WTC11 (cell line): ENCODE data around the gene TBC1D17. TPM values are rescaled to one million over a fixed set of nuclear protein-coding genes. Genes with fewer than 3 reads are reported as not detected.

ENCODE experiments used
- ATAC-seq: fragments of 200-7000 bp; cut with Tn5 transposase; 2 replicates; pipeline ENCODE4 v1.10.0; 2021; ENCODE audit warnings: mild to moderate bottlenecking, moderate library complexity
- CTCF ChIA-PET: fragments of 300-600 bp; sonication (Branson Sonifier 250); formaldehyde crosslinking; loops from one replicate; lab custom pipeline; 2021; ENCODE audit warnings: antibody characterized with exemption; lab: Charles Lee
- POLR2A ChIA-PET: fragments of 350-600 bp; sonication (Branson Sonifier 250); formaldehyde crosslinking; loops from one replicate; lab custom pipeline; 2021; ENCODE audit warnings: antibody characterized with exemption; lab: Charles Lee
- DNase-seq: peaks from one replicate; pipeline ENCODE4 v3.0.0; 2021; ENCODE audit warnings: low spot score
- H3K27ac Mint-ChIP-seq: 2 replicates; pipeline ENCODE4 v1.8.0; 2021; ENCODE audit warnings: mixed read lengths
- H3K27me3 Mint-ChIP-seq: 2 replicates; pipeline ENCODE4 v1.8.0; 2021; ENCODE audit warnings: low read depth, mild to moderate bottlenecking, moderate library complexity, mixed read lengths
- H3K36me3 Mint-ChIP-seq: 2 replicates; pipeline ENCODE4 v1.8.0; 2021; ENCODE audit warnings: mixed read lengths
- H3K4me1 Mint-ChIP-seq: 2 replicates; pipeline ENCODE4 v1.8.0; 2022; ENCODE audit warnings: mixed read lengths
- H3K4me3 Mint-ChIP-seq: 2 replicates; pipeline ENCODE4 v1.8.0; 2021; ENCODE audit warnings: mild to moderate bottlenecking, moderate library complexity, mixed read lengths
- H3K9me3 Mint-ChIP-seq: 2 replicates; pipeline ENCODE4 v1.8.0; 2021; ENCODE audit warnings: mixed read lengths
- CBFB ChIP-seq: sonication (generic); formaldehyde crosslinking; IDR thresholded peaks from 2 replicates; pipeline ENCODE4 v1.8.1; 2022; ENCODE audit warnings: mild to moderate bottlenecking, low read depth, missing genetic modification reagents
- CTCF ChIP-seq: fragments of 200-600 bp; IDR thresholded peaks from 2 replicates; pipeline ENCODE4 v1.8.0; 2022; ENCODE audit warnings: antibody characterized with exemption
- EMX1 ChIP-seq: fragments of 250-450 bp; sonication (Bioruptor Pico); IDR thresholded peaks from 2 replicates; pipeline ENCODE4 v1.8.0; 2021; ENCODE audit warnings: mild to moderate bottlenecking
- FOXK1 ChIP-seq: sonication (generic); formaldehyde crosslinking; IDR thresholded peaks from 2 replicates; pipeline ENCODE4 v1.8.0; 2022; ENCODE audit warnings: mild to moderate bottlenecking, moderate library complexity, missing genetic modification reagents
- FOXP1 ChIP-seq: sonication (generic); formaldehyde crosslinking; IDR thresholded peaks from 2 replicates; pipeline ENCODE4 v1.8.0; 2022; ENCODE audit warnings: missing genetic modification reagents, mild to moderate bottlenecking, moderate library complexity, borderline replicate concordance
- JAZF1 ChIP-seq: fragments of 250-450 bp; sonication (Bioruptor Pico); IDR thresholded peaks from 2 replicates; pipeline ENCODE4 v1.9.0; 2021; ENCODE audit warnings: moderate library complexity, mild to moderate bottlenecking, inconsistent platforms
- KAT7 ChIP-seq: sonication (generic); formaldehyde crosslinking; IDR thresholded peaks from 2 replicates; pipeline ENCODE4 v1.8.1; 2023; ENCODE audit warnings: missing genetic modification reagents, mild to moderate bottlenecking, borderline replicate concordance
- NR1H2 ChIP-seq: sonication (generic); formaldehyde crosslinking; IDR thresholded peaks from 2 replicates; pipeline ENCODE4 v1.9.0; 2021; ENCODE audit warnings: mild to moderate bottlenecking, moderate library complexity, missing genetic modification reagents
- NR2C2 ChIP-seq: sonication (generic); formaldehyde crosslinking; IDR thresholded peaks from 2 replicates; pipeline ENCODE4 v1.8.0; 2022; ENCODE audit warnings: mild to moderate bottlenecking, missing genetic modification reagents
- RORB ChIP-seq: fragments of 250-450 bp; sonication (Bioruptor Pico); IDR thresholded peaks from 2 replicates; pipeline ENCODE4 v1.9.0; 2021; ENCODE audit warnings: mild to moderate bottlenecking
- SOX15 ChIP-seq: fragments of 250-450 bp; sonication (Bioruptor Pico); IDR thresholded peaks from 2 replicates; pipeline ENCODE4 v1.9.0; 2021; ENCODE audit warnings: mild to moderate bottlenecking
- ZMAT4 ChIP-seq: fragments of 250-450 bp; sonication (Bioruptor Pico); IDR thresholded peaks from 2 replicates; pipeline ENCODE4 v1.9.0; 2021; ENCODE audit warnings: mild to moderate bottlenecking
- ZNF425 ChIP-seq: fragments of 250-450 bp; sonication (Bioruptor Pico); conservative IDR thresholded peaks from 2 replicates; pipeline ENCODE4 v1.9.0; 2021; ENCODE audit warnings: mild to moderate bottlenecking
- total RNA-seq: library from RNA; stranded (reverse); gene quantifications from 3 replicates; pipeline ENCODE4 v1.2.3, GENCODE V29; 2021
- TF ChIP-seq, protein P1 (sequence below): sonication (generic); formaldehyde crosslinking; IDR thresholded peaks from 2 replicates; pipeline ENCODE4 v1.8.1; 2023; ENCODE audit warnings: mild to moderate bottlenecking, missing genetic modification reagents, moderate library complexity
- TF ChIP-seq, protein P2 (sequence below): sonication (generic); formaldehyde crosslinking; IDR thresholded peaks from 2 replicates; pipeline ENCODE4 v1.8.1; 2023; ENCODE audit warnings: mild to moderate bottlenecking, missing genetic modification reagents
- TF ChIP-seq, protein P3 (sequence below): sonication (generic); formaldehyde crosslinking; IDR thresholded peaks from 2 replicates; pipeline ENCODE4 v1.8.1; 2023; ENCODE audit warnings: mild to moderate bottlenecking, missing genetic modification reagents, borderline replicate concordance
- TF ChIP-seq, protein P4 (sequence below): sonication (generic); formaldehyde crosslinking; IDR thresholded peaks from 2 replicates; pipeline ENCODE4 v1.8.0; 2022; ENCODE audit warnings: mild to moderate bottlenecking, missing genetic modification reagents

TBC1D17 gene
- total RNA-seq, 1 experiment from 2014 or later: 52.8 TPM

DNA sequence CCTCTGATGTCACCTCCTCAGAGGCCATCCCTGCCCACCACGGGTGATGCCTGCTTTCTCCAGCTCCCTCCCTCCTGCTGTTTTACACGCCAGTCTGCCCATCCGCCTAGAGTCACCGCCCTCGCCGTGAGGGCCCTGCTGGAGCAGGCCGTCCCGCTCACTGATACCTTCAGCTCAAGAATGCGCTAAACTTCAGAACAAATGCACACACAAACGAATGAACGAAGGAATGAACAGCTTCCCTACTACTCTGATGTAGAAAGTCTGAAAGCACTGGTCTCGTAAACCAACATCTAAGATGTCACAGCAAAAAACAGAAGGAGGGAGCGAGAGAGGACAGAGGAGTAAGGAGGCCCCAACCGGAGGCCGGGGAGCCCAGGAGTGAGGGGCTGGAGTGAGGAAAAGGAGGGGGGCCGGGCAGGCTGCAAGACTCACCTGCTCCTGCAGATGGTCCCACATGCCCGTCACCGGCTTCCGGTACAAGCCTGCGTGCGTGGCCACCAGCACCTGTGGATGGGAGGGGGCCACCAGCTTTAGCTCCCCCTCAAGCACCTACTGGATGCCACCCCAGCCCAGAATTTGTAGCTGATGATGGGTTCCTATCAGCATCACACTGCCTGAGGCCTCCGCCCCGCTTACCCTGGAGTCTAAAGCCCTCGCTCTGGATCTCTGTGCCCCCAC, 14.1 kb upstream of the TBC1D17 start:
- DNase-seq (no peak), ATAC-seq (no peak)
- Mint-ChIP-seq H3K36me3 (peaks cover 31% of the 10 kb centered on the region), H3K4me3 (0 out of 2 replicates have a peak overlapping the region, but pooled peaks have one; percentile 27), H3K27me3 (no peaks in the 10 kb centered on the region), H3K27ac (peak overlapping the region; percentile 93), H3K4me1 (peaks cover 34% of the 10 kb centered on the region), H3K9me3 (peaks cover 2% of the 10 kb centered on the region; the same call in 1 of the 2 replicates)
- ChIA-PET CTCF (interaction anchor here (0.5 to 1.6 kb wide), 8 partner anchors 14 to 452 kb away, joined by 3 to 4 read pairs (median 3); partner anchors contain the start of genes AKT1S1, FUZ and TBC1D17), POLR2A (interaction anchor here (0.6 to 1.1 kb wide), 2 partner anchors 48 to 287 kb away, joined by 3 to 4 read pairs; no protein-coding TSS in a partner anchor)
- TF ChIP-seq ZNF425 (no peak), RORB (no peak), ZMAT4 (CRISPR knock-in tag) (no peak), FOXP1 (no peak), EMX1 (no peak)

DNA sequence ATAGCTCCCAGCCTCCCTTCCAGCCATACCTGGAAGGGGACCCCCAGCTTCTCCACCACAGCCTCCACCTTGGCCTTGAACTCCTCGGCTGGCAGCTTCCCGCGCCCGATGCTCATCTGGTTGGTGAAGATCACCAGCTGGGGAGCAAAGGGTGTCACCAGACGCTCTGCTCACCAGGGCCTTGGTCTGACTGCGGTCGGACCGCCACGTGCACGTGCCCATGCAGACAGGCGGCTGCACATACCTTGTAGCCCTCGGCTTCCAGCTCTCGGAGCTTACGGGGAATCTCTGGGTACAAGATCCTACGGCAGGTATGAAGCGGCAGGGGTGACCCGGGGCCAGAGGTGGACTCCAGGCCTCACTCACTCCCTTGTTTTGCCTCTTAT, 13.6 kb upstream of the TBC1D17 start:
- CTCF ChIA-PET: interaction anchor here (1.3 to 1.6 kb wide), 2 partner anchors 26 to 60 kb away, joined by 4 read pairs; no protein-coding TSS in a partner anchor
- no peaks in the 10 kb centered on the region for H3K27me3 Mint-ChIP-seq
- TF ChIP-seq JAZF1 (CRISPR knock-in tag) (no peak), SOX15 (CRISPR knock-in tag) (no peak), NR1H2 (CRISPR knock-in tag) (no peak), CTCF (no peak), KAT7 (CRISPR knock-in tag) (no peak), FOXK1 (CRISPR knock-in tag) (no peak), CBFB (CRISPR knock-in tag) (no peak), NR2C2 (no peak)
- TF ChIP-seq, protein P1, sequence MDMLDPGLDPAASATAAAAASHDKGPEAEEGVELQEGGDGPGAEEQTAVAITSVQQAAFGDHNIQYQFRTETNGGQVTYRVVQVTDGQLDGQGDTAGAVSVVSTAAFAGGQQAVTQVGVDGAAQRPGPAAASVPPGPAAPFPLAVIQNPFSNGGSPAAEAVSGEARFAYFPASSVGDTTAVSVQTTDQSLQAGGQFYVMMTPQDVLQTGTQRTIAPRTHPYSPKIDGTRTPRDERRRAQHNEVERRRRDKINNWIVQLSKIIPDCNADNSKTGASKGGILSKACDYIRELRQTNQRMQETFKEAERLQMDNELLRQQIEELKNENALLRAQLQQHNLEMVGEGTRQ (CRISPR knock-in tag): no peak
- TF ChIP-seq, protein P2, sequence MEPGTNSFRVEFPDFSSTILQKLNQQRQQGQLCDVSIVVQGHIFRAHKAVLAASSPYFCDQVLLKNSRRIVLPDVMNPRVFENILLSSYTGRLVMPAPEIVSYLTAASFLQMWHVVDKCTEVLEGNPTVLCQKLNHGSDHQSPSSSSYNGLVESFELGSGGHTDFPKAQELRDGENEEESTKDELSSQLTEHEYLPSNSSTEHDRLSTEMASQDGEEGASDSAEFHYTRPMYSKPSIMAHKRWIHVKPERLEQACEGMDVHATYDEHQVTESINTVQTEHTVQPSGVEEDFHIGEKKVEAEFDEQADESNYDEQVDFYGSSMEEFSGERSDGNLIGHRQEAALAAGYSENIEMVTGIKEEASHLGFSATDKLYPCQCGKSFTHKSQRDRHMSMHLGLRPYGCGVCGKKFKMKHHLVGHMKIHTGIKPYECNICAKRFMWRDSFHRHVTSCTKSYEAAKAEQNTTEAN (CRISPR knock-in tag): no peak
- TF ChIP-seq, protein P3, sequence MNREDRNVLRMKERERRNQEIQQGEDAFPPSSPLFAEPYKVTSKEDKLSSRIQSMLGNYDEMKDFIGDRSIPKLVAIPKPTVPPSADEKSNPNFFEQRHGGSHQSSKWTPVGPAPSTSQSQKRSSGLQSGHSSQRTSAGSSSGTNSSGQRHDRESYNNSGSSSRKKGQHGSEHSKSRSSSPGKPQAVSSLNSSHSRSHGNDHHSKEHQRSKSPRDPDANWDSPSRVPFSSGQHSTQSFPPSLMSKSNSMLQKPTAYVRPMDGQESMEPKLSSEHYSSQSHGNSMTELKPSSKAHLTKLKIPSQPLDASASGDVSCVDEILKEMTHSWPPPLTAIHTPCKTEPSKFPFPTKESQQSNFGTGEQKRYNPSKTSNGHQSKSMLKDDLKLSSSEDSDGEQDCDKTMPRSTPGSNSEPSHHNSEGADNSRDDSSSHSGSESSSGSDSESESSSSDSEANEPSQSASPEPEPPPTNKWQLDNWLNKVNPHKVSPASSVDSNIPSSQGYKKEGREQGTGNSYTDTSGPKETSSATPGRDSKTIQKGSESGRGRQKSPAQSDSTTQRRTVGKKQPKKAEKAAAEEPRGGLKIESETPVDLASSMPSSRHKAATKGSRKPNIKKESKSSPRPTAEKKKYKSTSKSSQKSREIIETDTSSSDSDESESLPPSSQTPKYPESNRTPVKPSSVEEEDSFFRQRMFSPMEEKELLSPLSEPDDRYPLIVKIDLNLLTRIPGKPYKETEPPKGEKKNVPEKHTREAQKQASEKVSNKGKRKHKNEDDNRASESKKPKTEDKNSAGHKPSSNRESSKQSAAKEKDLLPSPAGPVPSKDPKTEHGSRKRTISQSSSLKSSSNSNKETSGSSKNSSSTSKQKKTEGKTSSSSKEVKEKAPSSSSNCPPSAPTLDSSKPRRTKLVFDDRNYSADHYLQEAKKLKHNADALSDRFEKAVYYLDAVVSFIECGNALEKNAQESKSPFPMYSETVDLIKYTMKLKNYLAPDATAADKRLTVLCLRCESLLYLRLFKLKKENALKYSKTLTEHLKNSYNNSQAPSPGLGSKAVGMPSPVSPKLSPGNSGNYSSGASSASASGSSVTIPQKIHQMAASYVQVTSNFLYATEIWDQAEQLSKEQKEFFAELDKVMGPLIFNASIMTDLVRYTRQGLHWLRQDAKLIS (CRISPR knock-in tag): no peak
- TF ChIP-seq, protein P4, sequence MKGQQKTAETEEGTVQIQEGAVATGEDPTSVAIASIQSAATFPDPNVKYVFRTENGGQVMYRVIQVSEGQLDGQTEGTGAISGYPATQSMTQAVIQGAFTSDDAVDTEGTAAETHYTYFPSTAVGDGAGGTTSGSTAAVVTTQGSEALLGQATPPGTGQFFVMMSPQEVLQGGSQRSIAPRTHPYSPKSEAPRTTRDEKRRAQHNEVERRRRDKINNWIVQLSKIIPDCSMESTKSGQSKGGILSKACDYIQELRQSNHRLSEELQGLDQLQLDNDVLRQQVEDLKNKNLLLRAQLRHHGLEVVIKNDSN: no peak
- H3K9me3 Mint-ChIP-seq: peaks cover 3% of the 10 kb centered on the region; the same call in 1 of the 2 replicates
- H3K36me3 Mint-ChIP-seq: peaks cover 28% of the 10 kb centered on the region
- no peak for ATAC-seq
- H3K4me3 Mint-ChIP-seq: no peak overlapping the region
- POLR2A ChIA-PET: interaction anchor here (1.1 kb wide), 1 partner anchor 49 kb away, joined by 3 read pairs; no protein-coding TSS in a partner anchor
- DNase-seq: no peak
- H3K4me1 Mint-ChIP-seq: peaks cover 34% of the 10 kb centered on the region
- 0 out of 2 replicates have a peak overlapping the region, but pooled peaks have one; percentile 67 for H3K27ac Mint-ChIP-seq
